Mucosa of rectum (tissue), 2 donors: ENCODE data around the gene DYSF.

ENCODE experiments used
- H3K27ac ChIP-seq, 2 donors: one replicate each; pipeline ENCODE4 v1.7.0; 2013; ENCODE audit warnings: inconsistent platforms in 2 of 2, low read depth in 2 of 2, low read length in 2 of 2
- H3K27me3 ChIP-seq, 2 donors: one replicate each; pipeline ENCODE4 v1.7.0; 2013; ENCODE audit warnings: low read length in 2 of 2; ENCODE audit not compliant: control insufficient read depth in 2 of 2, insufficient read depth in 2 of 2
- H3K36me3 ChIP-seq, 2 donors: one replicate each; pipeline ENCODE4 v1.7.0; 2013; ENCODE audit warnings: low read length in 2 of 2; ENCODE audit not compliant: control insufficient read depth in 2 of 2, insufficient read depth in 2 of 2
- H3K4me1 ChIP-seq, 2 donors: one replicate each; pipeline ENCODE4 v1.7.0; 2013; ENCODE audit warnings: low read length in 2 of 2, mild to moderate bottlenecking in 1 of 2; ENCODE audit not compliant: control insufficient read depth in 2 of 2, insufficient read depth in 2 of 2
- H3K4me3 ChIP-seq, 2 donors: one replicate each; pipeline ENCODE4 v1.7.0; 2013; ENCODE audit warnings: low read length in 2 of 2
- H3K9ac ChIP-seq, 2 donors: one replicate each; pipeline ENCODE4 v1.7.0; 2013; ENCODE audit warnings: low read length in 2 of 2, low read depth in 1 of 2, mild to moderate bottlenecking in 1 of 2
- H3K9me3 ChIP-seq, 2 donors: one replicate each; pipeline ENCODE4 v1.7.0; 2013; ENCODE audit warnings: low read length in 2 of 2; ENCODE audit not compliant: control insufficient read depth in 2 of 2
- donor health status: healthy.
- donor health status: Normal muscosa, but diverticular disease.

DYSF gene

DNA sequence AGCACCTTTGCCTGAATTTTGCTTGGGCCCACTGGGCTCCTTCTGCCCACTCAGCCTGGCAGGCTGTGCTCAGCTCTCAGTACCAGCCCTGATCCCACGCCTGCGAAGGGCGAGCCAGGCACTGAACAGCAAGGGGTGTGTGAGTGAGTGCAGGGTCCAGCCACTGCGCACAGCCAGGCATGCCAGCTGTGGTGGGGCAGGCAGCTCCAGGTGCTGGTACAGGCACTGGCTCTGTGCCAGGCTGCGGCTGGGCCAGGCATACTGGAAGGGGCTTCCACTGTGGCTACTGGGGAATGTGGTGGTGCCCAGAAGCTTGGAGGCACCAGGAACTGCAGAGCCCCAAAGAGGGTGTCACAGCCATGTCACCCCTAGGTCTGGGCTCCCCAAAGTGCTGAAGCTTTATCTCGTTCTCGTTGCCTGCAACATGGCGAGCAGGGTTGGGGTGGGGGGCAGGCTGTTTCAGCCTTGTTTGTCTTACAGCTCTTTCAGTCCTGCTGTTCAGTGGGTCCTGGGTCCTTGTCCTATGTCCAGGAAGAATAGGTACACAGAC is 8.8 kb downstream of the DYSF start:
- no peaks in the 10 kb centered on the region for H3K36me3 ChIP-seq
- no peak overlapping the region for H3K9ac ChIP-seq
- H3K27ac ChIP-seq, result no peak overlapping the region
- H3K4me1 ChIP-seq, result peaks cover 3 to 5% of the 10 kb centered on the region in 2 donors
- H3K27me3 ChIP-seq, result peaks cover 12 to 19% of the 10 kb centered on the region in 2 donors
- H3K4me3 ChIP-seq, result no peak overlapping the region
- H3K9me3 ChIP-seq, result no peaks in the 10 kb centered on the region

GRCh38 chr2:71462641-71463341 is 9.4 kb downstream of the DYSF start:
- Histone ChIP-seq H3K27ac (no peak overlapping the region), H3K4me1 (peaks cover 3 to 7% of the 10 kb centered on the region in 2 donors), H3K36me3 (no peaks in the 10 kb centered on the region), H3K4me3 (no peak overlapping the region), H3K9me3 (no peaks in the 10 kb centered on the region), H3K9ac (no peak overlapping the region), H3K27me3 (peaks cover 15 to 25% of the 10 kb centered on the region in 2 donors)

DNA sequence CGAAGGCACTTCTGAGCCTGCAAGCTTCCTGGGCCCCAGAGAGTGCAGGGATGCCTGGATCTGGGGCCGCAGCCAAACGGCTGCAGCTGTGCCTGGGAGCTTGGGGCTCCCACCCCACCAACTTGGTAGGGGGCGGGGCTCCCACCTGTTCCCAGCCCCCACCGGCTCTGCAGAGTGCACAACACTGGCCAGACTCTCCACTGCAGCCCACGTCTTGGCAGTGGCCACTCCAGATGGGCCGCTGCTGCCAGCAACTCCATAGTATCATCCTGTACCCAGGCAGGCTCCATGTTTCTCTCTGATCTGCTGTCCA is 9.9 kb downstream of the DYSF start:
- Histone ChIP-seq H3K36me3 (no peaks in the 10 kb centered on the region), H3K27me3 (peaks cover 19 to 26% of the 10 kb centered on the region in 2 donors)

DNA sequence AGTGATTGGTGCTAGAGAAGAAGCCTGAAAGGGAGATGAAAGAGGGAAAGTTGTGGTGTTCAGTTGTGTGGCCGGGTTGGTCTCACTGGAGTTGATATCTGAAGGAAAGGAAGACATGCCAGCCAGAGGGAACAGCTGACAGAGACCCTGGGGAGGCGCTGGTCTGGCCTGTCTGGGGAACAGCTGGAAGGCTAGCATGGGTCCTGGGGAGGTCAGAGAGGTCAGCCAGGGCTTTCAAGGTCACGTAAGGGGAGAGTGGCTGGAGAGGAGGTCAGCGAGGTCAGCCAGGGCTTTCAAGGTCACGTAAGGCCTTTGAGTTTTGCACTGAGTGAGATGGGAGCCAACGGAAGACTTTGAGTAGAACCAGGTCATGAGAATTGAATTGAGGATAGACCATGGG is 11.0 kb downstream of the DYSF start:
- Histone ChIP-seq H3K4me1 (peaks cover 3 to 5% of the 10 kb centered on the region in 2 donors), H3K27me3 (peaks cover 20 to 26% of the 10 kb centered on the region in 2 donors), H3K27ac (no peak overlapping the region), H3K36me3 (no peaks in the 10 kb centered on the region), H3K9me3 (no peaks in the 10 kb centered on the region), H3K4me3 (no peak overlapping the region), H3K9ac (no peak overlapping the region)

More for the DNA sequence above, 9.9 kb downstream of the DYSF start:
- Histone ChIP-seq H3K9me3 (no peaks in the 10 kb centered on the region), H3K9ac (no peak overlapping the region), H3K4me1 (peaks cover 3 to 7% of the 10 kb centered on the region in 2 donors), H3K27ac (no peak overlapping the region), H3K4me3 (no peak overlapping the region)

GRCh38 chr2:71465356-71465755 is 12.0 kb downstream of the DYSF start:
- Histone ChIP-seq H3K9me3 (no peaks in the 10 kb centered on the region), H3K4me3 (no peak overlapping the region), H3K27me3 (peaks cover 21 to 26% of the 10 kb centered on the region in 2 donors), H3K27ac (no peak overlapping the region), H3K9ac (no peak overlapping the region), H3K36me3 (no peaks in the 10 kb centered on the region), H3K4me1 (peaks cover 3 to 5% of the 10 kb centered on the region in 2 donors)

DNA sequence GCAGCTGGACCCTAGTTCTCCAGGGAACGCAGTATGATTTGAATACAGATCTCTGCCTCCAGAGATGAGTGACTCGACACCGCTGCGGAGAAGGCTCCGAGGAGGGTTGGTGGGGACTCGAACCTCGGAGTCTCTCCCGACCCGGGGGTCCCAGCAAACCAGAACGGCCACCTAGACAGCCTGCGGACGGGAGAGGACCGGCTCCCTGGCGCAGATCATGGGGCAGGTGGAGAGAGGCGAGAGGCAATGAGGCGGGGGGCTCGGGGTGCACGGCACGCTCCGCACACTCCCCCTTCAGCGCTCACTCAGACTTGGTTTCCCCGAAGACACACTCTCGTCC is 12.6 kb downstream of the DYSF start:
- Histone ChIP-seq H3K9me3 (no peaks in the 10 kb centered on the region), H3K9ac (no peak overlapping the region), H3K27me3 (peaks cover 21 to 26% of the 10 kb centered on the region in 2 donors), H3K4me1 (peaks cover 3 to 5% of the 10 kb centered on the region in 2 donors), H3K27ac (no peak overlapping the region), H3K36me3 (no peaks in the 10 kb centered on the region), H3K4me3 (peak overlapping the region; percentile 69 to 74)

DNA sequence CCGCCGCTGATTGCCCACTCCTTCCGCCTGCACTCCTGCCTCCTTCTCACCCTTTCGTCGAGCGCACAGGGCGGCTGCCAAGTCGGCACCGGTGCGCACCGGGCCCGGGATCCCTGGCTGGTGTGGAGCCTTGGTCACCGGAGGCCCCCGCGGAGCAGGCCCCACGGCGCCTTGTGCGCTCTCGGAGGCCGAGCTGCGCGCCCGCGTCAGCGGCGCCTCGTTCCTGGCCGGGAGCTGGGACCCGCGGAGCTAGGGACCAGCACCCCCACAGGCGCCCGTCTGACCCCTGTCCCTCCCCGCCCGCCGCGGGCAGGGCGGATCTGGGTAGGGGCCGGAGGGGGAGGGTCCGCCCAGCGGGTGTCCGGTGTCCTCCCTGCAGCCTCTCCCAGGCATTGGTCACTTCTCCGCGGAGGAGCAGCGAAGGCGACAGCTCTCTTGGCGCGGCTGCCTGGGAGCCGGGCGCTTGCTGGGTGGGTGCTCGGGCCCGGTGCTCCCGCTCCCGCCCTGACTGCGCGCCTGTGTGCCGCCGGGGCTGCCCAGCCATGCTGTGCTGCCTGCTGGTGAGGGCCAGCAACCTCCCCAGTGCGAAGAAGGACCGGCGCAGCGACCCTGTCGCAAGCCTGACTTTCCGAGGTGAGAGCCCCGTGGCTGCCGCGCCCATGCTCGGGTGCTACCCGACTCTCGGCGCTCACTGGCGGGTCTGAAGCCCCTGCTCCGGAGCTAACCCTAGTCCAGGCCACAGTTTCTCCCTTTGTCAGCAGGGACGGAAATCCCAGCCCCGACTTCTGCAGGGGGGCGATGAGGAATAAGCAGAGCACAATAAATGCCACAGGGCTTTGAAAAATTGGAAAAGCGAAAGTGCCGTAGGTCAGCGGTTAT is 13.2 kb downstream of the DYSF start:
- H3K27ac ChIP-seq, result no peak overlapping the region
- H3K4me3 ChIP-seq, result peak overlapping the region; percentile 69 to 74
- no peaks in the 10 kb centered on the region for H3K36me3 ChIP-seq
- peak overlapping the region in 1 of 2 donors; percentile 38 for H3K9ac ChIP-seq
- peaks cover 21 to 26% of the 10 kb centered on the region in 2 donors for H3K27me3 ChIP-seq
- no peaks in the 10 kb centered on the region for H3K9me3 ChIP-seq
- H3K4me1 ChIP-seq, result peaks cover 3 to 5% of the 10 kb centered on the region in 2 donors

DNA sequence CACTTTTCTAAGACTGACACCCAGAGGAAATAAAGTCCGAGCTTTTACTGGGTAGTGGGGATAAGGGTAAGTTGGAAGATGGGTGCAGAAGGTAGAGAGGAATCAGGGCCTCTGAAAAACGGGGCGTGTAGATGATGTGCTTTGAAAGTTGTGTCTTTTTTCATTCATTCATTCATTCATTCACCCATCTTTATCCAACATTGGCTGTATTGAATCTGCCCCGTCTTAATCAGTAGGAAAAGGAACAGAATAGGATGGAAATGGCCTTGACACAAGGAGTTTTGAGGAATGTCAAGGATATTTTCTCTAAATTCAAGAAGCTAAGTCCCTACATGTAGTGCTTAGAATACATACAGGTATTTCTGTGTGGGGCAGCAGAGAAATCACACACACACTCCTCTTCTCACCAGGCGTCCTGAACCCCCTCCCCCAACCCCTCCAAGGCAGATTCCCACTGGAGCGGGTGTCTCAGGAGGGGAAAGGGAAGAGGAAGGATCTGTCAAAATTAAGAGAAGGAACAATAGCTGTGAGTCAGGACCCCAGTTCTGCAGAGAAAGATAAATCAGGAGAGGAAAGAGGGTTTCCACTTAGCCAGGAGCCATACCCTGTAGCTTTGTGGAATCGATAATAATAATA is 13.9 kb downstream of the DYSF start:
- H3K27ac ChIP-seq, result no peak overlapping the region
- peak overlapping the region in 1 of 2 donors; percentile 38 for H3K9ac ChIP-seq

DNA sequence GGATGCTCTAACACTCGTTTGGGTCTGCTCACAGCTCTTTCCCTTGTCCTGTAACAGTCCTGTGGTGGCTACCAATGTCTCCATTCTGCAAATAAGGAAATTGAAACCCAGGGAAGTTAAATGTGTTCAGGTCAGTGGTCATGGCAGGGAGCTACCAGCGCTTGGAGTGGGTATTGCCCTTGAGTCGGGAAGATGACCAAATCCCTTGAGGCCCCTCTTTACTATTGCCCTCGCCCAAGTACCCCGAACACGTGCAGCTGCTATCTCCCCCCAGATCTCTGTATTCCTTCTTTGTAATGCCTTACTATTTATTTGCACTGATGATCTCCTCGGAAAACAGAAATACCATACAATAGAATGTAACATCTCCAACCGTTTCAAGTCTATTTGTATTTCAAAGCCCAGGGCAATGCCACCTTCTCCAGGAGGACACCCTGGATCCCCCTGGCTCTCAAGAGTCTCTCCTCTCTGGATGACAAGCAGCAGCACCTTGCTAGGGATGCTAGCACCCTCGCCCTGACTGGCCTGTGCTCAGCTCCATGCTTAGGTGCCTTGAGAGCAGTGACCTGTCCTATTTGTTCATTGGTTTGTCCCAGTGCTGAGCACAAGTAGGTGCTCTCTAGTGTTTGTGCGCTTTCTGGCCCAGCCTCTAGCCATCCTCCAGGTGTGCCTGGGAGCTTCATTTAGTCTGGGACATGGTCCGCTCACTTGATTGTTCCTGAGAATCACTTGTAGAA is 15.1 kb downstream of the DYSF start:
- Histone ChIP-seq H3K4me1 (peaks cover 3 to 5% of the 10 kb centered on the region in 2 donors), H3K9ac (no peak overlapping the region), H3K9me3 (no peaks in the 10 kb centered on the region), H3K27me3 (peaks cover 21 to 26% of the 10 kb centered on the region in 2 donors), H3K36me3 (no peaks in the 10 kb centered on the region), H3K27ac (no peak overlapping the region), H3K4me3 (no peak overlapping the region)

More for the DNA sequence above, 13.9 kb downstream of the DYSF start:
- Histone ChIP-seq H3K9me3 (no peaks in the 10 kb centered on the region), H3K36me3 (no peaks in the 10 kb centered on the region), H3K27me3 (peaks cover 21 to 26% of the 10 kb centered on the region in 2 donors), H3K4me1 (peaks cover 3 to 5% of the 10 kb centered on the region in 2 donors), H3K4me3 (peak overlapping the region; percentile 69 to 74)
